ENCODE data around the gene SYNE2.

The SYNE2 gene

DNA sequence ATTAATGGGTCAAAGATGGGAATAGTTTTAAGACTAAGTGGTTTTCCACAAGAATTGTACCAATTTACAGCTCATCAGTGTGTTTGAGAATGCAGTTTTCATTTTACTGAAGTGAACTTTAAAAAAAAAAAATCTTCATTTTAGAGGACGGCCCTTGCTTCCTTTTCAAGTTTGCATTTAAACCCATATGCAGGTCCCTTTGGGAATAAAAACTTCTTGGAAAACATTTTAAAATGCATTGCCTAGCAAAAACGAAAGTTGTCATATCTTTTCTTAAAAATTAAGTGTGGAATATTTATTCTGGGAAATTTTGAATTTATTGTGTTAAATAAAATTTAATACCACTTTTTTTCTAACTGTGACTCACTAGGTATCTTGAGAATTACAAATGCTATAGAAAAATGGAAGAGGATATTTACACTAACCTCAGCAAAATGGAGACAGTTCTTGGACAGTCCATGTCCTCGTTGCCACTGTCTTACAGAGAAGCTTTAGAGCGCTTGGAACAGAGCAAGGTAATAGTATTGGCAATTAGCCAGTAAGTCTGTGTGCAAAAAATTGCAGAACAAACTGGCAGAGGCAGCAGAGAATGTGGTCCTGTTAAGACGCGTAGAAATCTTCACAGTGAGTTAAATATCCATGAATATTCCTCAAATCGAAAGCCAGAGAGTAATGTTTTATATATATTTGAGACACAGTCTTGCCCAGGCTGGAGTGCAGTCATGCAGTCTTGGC, 209.7 kb downstream of the SYNE2 start:
- peaks cover 21% of the 10 kb centered on the region for H3K36me3 ChIP-seq (ENCODE audit: insufficient read depth, low read length)
- no peak overlapping the region for H3K4me3 ChIP-seq
- no peaks in the 10 kb centered on the region for H3K9me3 ChIP-seq (ENCODE audit: low read depth, low read length)
- no peak overlapping the region for H3K9ac ChIP-seq (ENCODE audit: insufficient read length)
- H3K27ac ChIP-seq = no peak overlapping the region
- TF ChIP-seq EZH2 (IDR thresholded peaks at IDR 0.05) (no peak), POLR2AphosphoS5 (IDR thresholded peaks at IDR 0.05; ENCODE audit: borderline replicate concordance, low read depth, low read length) (no peak)
- no peak for DNase-seq (ENCODE audit: low read depth, low spot score)

DNA sequence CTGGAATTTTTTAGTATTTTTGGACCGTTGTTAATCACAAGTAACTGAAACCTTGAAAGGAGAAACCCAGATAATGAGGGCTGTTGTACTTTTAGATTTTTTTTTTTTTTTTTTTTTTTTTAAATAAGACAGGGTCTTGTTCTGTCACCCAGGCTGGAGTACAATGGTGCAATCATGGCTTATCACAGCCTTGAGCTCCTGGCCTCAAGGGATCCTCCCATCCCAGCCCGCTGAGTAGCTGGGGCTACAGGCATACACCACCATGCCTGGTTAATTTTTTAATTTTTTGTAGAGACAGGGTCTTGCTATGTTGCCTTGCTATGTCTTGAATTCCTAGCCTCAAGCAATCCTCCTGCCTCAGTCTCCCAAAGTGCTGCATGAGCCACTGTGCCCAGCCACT, 211.6 kb downstream of the SYNE2 start:
- no peak for DNase-seq (ENCODE audit: low read depth, low spot score)
- Histone ChIP-seq H3K9ac (ENCODE audit: insufficient read length) (no peak overlapping the region), H3K36me3 (ENCODE audit: insufficient read depth, low read length) (peaks cover 21% of the 10 kb centered on the region), H3K9me3 (ENCODE audit: low read depth, low read length) (no peaks in the 10 kb centered on the region), H3K27ac (no peak overlapping the region), H3K4me3 (no peak overlapping the region)
- TF ChIP-seq FOXP2 (optimal IDR thresholded peaks at IDR 0.05; ENCODE audit: control extremely low read depth, extremely low read length, insufficient read depth) (no peak), POLR2AphosphoS5 (IDR thresholded peaks at IDR 0.05; ENCODE audit: borderline replicate concordance, low read depth, low read length) (no peak), EZH2 (IDR thresholded peaks at IDR 0.05) (no peak)

- no peak overlapping the region for H3K27ac ChIP-seq
- no peak for TF ChIP-seq POLR2AphosphoS5 (IDR thresholded peaks at IDR 0.05; ENCODE audit: borderline replicate concordance, low read depth, low read length)
- no peak for TF ChIP-seq EZH2 (IDR thresholded peaks at IDR 0.05)
- TF ChIP-seq FOXP2 (optimal IDR thresholded peaks at IDR 0.05; ENCODE audit: control extremely low read depth, extremely low read length, insufficient read depth) = no peak
- peaks cover 29% of the 10 kb centered on the region for H3K36me3 ChIP-seq (ENCODE audit: insufficient read depth, low read length)
These were observed 217.0 kb downstream of the SYNE2 start for GRCh38 chr14:64069634-64070359.

DNA sequence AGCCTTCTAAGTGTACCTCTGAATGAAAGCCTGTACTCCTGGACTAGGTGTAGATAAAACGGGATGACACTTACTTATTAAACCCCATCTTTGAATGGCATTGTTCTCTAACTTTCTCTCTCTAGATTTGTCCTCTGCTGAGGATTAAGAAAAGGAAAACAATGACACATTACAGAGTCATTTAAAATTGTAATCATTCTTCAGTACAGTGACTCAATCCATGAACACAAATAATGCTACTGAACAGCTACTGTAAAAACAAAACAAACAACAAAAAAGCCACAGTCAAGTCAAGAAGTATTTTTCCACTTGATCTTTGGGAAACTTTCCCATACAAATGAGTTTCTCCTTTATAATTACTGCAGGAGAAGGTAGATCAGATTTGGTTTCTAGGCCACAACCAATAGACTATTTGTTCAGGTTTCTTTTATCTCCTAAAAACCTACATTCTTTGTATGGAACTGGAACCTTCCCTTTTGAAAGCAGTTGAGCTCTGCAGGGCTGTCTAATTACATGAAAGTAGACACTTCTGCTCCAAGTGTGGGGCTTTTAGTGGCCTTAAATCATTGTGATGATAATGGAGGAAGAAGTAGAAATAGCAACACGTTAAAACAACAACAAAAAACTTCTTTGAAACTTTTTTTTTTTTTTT, 222.3 kb downstream of the SYNE2 start:
- Histone ChIP-seq H3K36me3 (ENCODE audit: insufficient read depth, low read length) (peaks cover 32% of the 10 kb centered on the region), H3K9me3 (ENCODE audit: low read depth, low read length) (no peaks in the 10 kb centered on the region), H3K4me3 (no peak overlapping the region), H3K27ac (no peak overlapping the region), H3K9ac (ENCODE audit: insufficient read length) (no peak overlapping the region)
- no peak for DNase-seq (ENCODE audit: low read depth, low spot score)
- TF ChIP-seq EZH2 (IDR thresholded peaks at IDR 0.05) = no peak
- TF ChIP-seq POLR2AphosphoS5 (IDR thresholded peaks at IDR 0.05; ENCODE audit: borderline replicate concordance, low read depth, low read length) = no peak
- no peak for TF ChIP-seq FOXP2 (optimal IDR thresholded peaks at IDR 0.05; ENCODE audit: control extremely low read depth, extremely low read length, insufficient read depth)

More at GRCh38 chr14:64069634-64070359, 217.0 kb downstream of the SYNE2 start:
- H3K9me3 ChIP-seq (ENCODE audit: low read depth, low read length) = no peaks in the 10 kb centered on the region
- DNase-seq (ENCODE audit: low read depth, low spot score) = no peak
- H3K4me3 ChIP-seq = no peak overlapping the region
- H3K9ac ChIP-seq (ENCODE audit: insufficient read length) = no peak overlapping the region

- Histone ChIP-seq H3K9me3 (ENCODE audit: low read depth, low read length) (no peaks in the 10 kb centered on the region), H3K4me3 (no peak overlapping the region), H3K9ac (ENCODE audit: insufficient read length) (no peak overlapping the region), H3K27ac (no peak overlapping the region), H3K36me3 (ENCODE audit: insufficient read depth, low read length) (peaks cover 32% of the 10 kb centered on the region)
- DNase-seq (ENCODE audit: low read depth, low spot score) = no peak
- TF ChIP-seq FOXP2 (optimal IDR thresholded peaks at IDR 0.05; ENCODE audit: control extremely low read depth, extremely low read length, insufficient read depth) (no peak), EZH2 (IDR thresholded peaks at IDR 0.05) (no peak), POLR2AphosphoS5 (IDR thresholded peaks at IDR 0.05; ENCODE audit: borderline replicate concordance, low read depth, low read length) (no peak)
These were observed 222.8 kb downstream of the SYNE2 start for GRCh38 chr14:64075613-64076005.

GRCh38 chr14:64080452-64080851, 227.6 kb downstream of the SYNE2 start:
- no peak for DNase-seq (ENCODE audit: low read depth, low spot score)
- Histone ChIP-seq H3K9ac (ENCODE audit: insufficient read length) (no peak overlapping the region), H3K27ac (no peak overlapping the region), H3K4me3 (no peak overlapping the region), H3K36me3 (ENCODE audit: insufficient read depth, low read length) (peaks cover 35% of the 10 kb centered on the region), H3K9me3 (ENCODE audit: low read depth, low read length) (no peaks in the 10 kb centered on the region)
- TF ChIP-seq FOXP2 (optimal IDR thresholded peaks at IDR 0.05; ENCODE audit: control extremely low read depth, extremely low read length, insufficient read depth) (no peak), POLR2AphosphoS5 (IDR thresholded peaks at IDR 0.05; ENCODE audit: borderline replicate concordance, low read depth, low read length) (no peak), EZH2 (IDR thresholded peaks at IDR 0.05) (no peak)

GRCh38 chr14:64081174-64081746, 228.5 kb downstream of the SYNE2 start:
- H3K36me3 ChIP-seq (ENCODE audit: insufficient read depth, low read length) = peaks cover 36% of the 10 kb centered on the region
- DNase-seq (ENCODE audit: low read depth, low spot score) = no peak
- no peak overlapping the region for H3K27ac ChIP-seq
- no peaks in the 10 kb centered on the region for H3K9me3 ChIP-seq (ENCODE audit: low read depth, low read length)
- TF ChIP-seq POLR2AphosphoS5 (IDR thresholded peaks at IDR 0.05; ENCODE audit: borderline replicate concordance, low read depth, low read length) = no peak
- TF ChIP-seq EZH2 (IDR thresholded peaks at IDR 0.05) = no peak
- no peak for TF ChIP-seq FOXP2 (optimal IDR thresholded peaks at IDR 0.05; ENCODE audit: control extremely low read depth, extremely low read length, insufficient read depth)
- no peak overlapping the region for H3K4me3 ChIP-seq
- no peak overlapping the region for H3K9ac ChIP-seq (ENCODE audit: insufficient read length)

DNA sequence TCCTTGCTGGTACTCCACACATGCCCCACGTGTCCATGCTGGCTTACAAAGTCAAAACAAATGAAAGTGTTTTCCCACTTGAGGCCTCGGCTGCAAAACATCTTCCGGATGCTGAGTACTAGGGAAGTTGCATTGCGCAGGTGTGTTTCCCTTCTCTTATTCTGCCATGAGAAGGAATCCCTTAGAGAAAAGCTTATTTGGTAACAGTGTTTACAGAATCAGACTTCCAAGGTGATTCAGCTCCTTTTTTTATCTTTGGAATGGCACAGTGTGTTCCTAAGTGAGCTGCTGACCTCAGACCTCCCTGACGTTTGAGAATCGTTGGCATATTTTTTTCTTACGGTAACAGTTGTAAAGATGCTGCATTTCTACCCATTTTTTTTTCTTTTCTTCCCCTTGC, 230.0 kb downstream of the SYNE2 start:
- Histone ChIP-seq H3K36me3 (ENCODE audit: insufficient read depth, low read length) (peaks cover 41% of the 10 kb centered on the region), H3K4me3 (no peak overlapping the region), H3K9me3 (ENCODE audit: low read depth, low read length) (no peaks in the 10 kb centered on the region), H3K27ac (no peak overlapping the region), H3K9ac (ENCODE audit: insufficient read length) (no peak overlapping the region)
- no peak for DNase-seq (ENCODE audit: low read depth, low spot score)
- TF ChIP-seq EZH2 (IDR thresholded peaks at IDR 0.05) (no peak), POLR2AphosphoS5 (IDR thresholded peaks at IDR 0.05; ENCODE audit: borderline replicate concordance, low read depth, low read length) (no peak), FOXP2 (optimal IDR thresholded peaks at IDR 0.05; ENCODE audit: control extremely low read depth, extremely low read length, insufficient read depth) (no peak)
